H1 (cell line): ENCODE results near the gene SAMM50. TPM values are rescaled to one million over a fixed set of nuclear protein-coding genes. Genes with fewer than 3 reads are reported as not detected.

Source experiments
- CTCF ChIA-PET: fragments of 300-600 bp; sonication (Branson Sonifier 250); formaldehyde crosslinking; loops from one replicate; lab custom pipeline; 2021; ENCODE audit not compliant: partially characterized antibody; lab: Charles Lee
- POLR2A ChIA-PET: fragments of 300-600 bp; sonication (Branson Sonifier 250); formaldehyde crosslinking; loops from one replicate; lab custom pipeline; 2021; ENCODE audit warnings: inconsistent platforms; ENCODE audit not compliant: partially characterized antibody; lab: Charles Lee
- DNase-seq, 2 experiments: peaks; one replicate each; pipeline versions ENCODE4 v3.0.0 to v3.0.0-alpha.2; 2010 to 2022; ENCODE audit warnings: low spot score in 2 of 2, low read depth in 1 of 2, mixed read lengths in 1 of 2
- FAIRE-seq: peaks from 2 replicates; lab custom pipeline; 2011; peaks lifted over from hg19 to GRCh38; lab: Jason Lieb, UNC
- H2AFZ ChIP-seq: 2 replicates; pipeline ENCODE4 v1.8.1; 2012; ENCODE audit warnings: low read length, inconsistent platforms
- H2AK5ac ChIP-seq: 2 replicates; pipeline ENCODE4 v1.6.1; 2013; ENCODE audit warnings: low read depth, low read length
- H2BK120ac ChIP-seq: replicated peaks from 2 replicates; pipeline ENCODE3; 2013; ENCODE audit warnings: low read depth, low read length, inconsistent platforms
- H2BK12ac ChIP-seq: 2 replicates; pipeline ENCODE4 v1.6.1; 2013; ENCODE audit warnings: low read depth, low read length
- H2BK15ac ChIP-seq: 2 replicates; pipeline ENCODE4 v1.6.1; 2013; ENCODE audit warnings: low read length
- H2BK20ac ChIP-seq: 2 replicates; pipeline ENCODE4 v1.6.1; 2013; ENCODE audit warnings: low read length
- H2BK5ac ChIP-seq: 2 replicates; pipeline ENCODE4 v1.6.1; 2013; ENCODE audit warnings: low read depth, low read length
- H3K14ac ChIP-seq: 2 replicates; pipeline ENCODE4 v1.6.1; 2013; ENCODE audit warnings: inconsistent platforms; ENCODE audit not compliant: insufficient read length
- H3K18ac ChIP-seq: 2 replicates; pipeline ENCODE4 v1.6.1; 2013; ENCODE audit warnings: low read length; ENCODE audit errors: extremely low read depth
- H3K23ac ChIP-seq: 2 replicates; pipeline ENCODE4 v1.6.1; 2013; ENCODE audit warnings: inconsistent platforms; ENCODE audit not compliant: insufficient read length
- H3K23me2 ChIP-seq: 2 replicates; pipeline ENCODE4 v1.6.1; 2013; ENCODE audit warnings: low read depth, low read length
- H3K27ac ChIP-seq: 2 replicates; pipeline ENCODE4 v1.6.1; 2011; ENCODE audit warnings: low read depth, low read length, inconsistent platforms
- H3K27me3 ChIP-seq, 4 experiments: replicated peaks in 1 of 4; 1 replicate in 1 of 4; 2 replicates in 3 of 4; pipeline versions ENCODE4 v1.6.1 to v1.8.1; 2011 to 2013; ENCODE audit warnings: low read length in 3 of 4, mild to moderate bottlenecking in 3 of 4, inconsistent platforms in 2 of 4, mixed read lengths in 2 of 4, moderate library complexity in 1 of 4; ENCODE audit not compliant: control insufficient read depth in 3 of 4, insufficient read depth in 3 of 4; ENCODE audit errors: extremely low read depth in 1 of 4
- H3K36me3 ChIP-seq, 4 experiments: 2 replicates each; pipeline versions ENCODE4 v1.6.1 to v1.8.1; 2011 to 2013; ENCODE audit warnings: mild to moderate bottlenecking in 4 of 4, low read length in 3 of 4, moderate library complexity in 2 of 4, control low read depth in 1 of 4, inconsistent platforms in 1 of 4; ENCODE audit not compliant: insufficient read depth in 4 of 4, control insufficient read depth in 2 of 4
- H3K4ac ChIP-seq: replicated peaks from 2 replicates; pipeline ENCODE3; 2013; ENCODE audit warnings: low read length, low read depth, mixed read lengths, inconsistent platforms; ENCODE audit not compliant: insufficient read length
- H3K4me1 ChIP-seq, 4 experiments: replicated peaks in 1 of 4; 1 replicate in 1 of 4; 2 replicates in 3 of 4; pipeline versions ENCODE4 v1.6.1 to v1.8.1; 2011 to 2013; ENCODE audit warnings: low read length in 3 of 4, inconsistent platforms in 2 of 4, mixed read lengths in 1 of 4; ENCODE audit not compliant: insufficient read depth in 4 of 4, control insufficient read depth in 3 of 4
- H3K4me2 ChIP-seq, 2 experiments: 2 replicates each; pipeline versions ENCODE4 v1.6.1 to v1.8.1; 2011 to 2013; ENCODE audit warnings: low read depth in 2 of 2, low read length in 2 of 2, control low read depth in 1 of 2, inconsistent platforms in 1 of 2, mild to moderate bottlenecking in 1 of 2; ENCODE audit not compliant: insufficient read depth in 1 of 2
- H3K4me3 ChIP-seq, 4 experiments: fragments of 200-600, 300-600 bp in 1 of 4; sonication (generic), shearing (Covaris generic), sonication (Bioruptor Twin) in 1 of 4; 2 replicates each; pipeline versions ENCODE4 v1.5.1 to v1.8.1; 2011 to 2016; ENCODE audit warnings: low read length in 4 of 4, low read depth in 3 of 4, control low read depth in 2 of 4, inconsistent platforms in 2 of 4, mild to moderate bottlenecking in 2 of 4, mixed read lengths in 1 of 4, moderate library complexity in 1 of 4; ENCODE audit not compliant: insufficient read depth in 2 of 4; ENCODE audit errors: extremely low read depth in 1 of 4
- H3K56ac ChIP-seq: replicated peaks from 2 replicates; pipeline ENCODE3; 2013; ENCODE audit warnings: low read depth, mild to moderate bottlenecking, mixed read lengths, low read length, inconsistent platforms; ENCODE audit not compliant: insufficient read length
- H3K79me1 ChIP-seq: 2 replicates; pipeline ENCODE4 v1.6.1; 2013; ENCODE audit warnings: low read depth, low read length, control low read depth
- H3K79me2 ChIP-seq, 2 experiments: 2 replicates each; pipeline versions ENCODE4 v1.6.1 to v1.8.1; 2012 to 2013; ENCODE audit warnings: low read length in 2 of 2, mild to moderate bottlenecking in 2 of 2, inconsistent platforms in 1 of 2; ENCODE audit not compliant: insufficient read depth in 2 of 2, control insufficient read depth in 1 of 2
- H3K9ac ChIP-seq, 4 experiments: replicated peaks in 1 of 4; 1 replicate in 1 of 4; 2 replicates in 3 of 4; pipeline versions ENCODE4 v1.6.1 to v1.8.1; 2011 to 2013; ENCODE audit warnings: low read depth in 3 of 4, low read length in 3 of 4, control low read depth in 2 of 4, mild to moderate bottlenecking in 2 of 4, moderate library complexity in 2 of 4, inconsistent platforms in 1 of 4; ENCODE audit errors: extremely low read depth in 1 of 4
- H3K9me3 ChIP-seq, 2 experiments: 2 replicates each; pipeline versions ENCODE4 v1.6.1 to v1.8.1; 2012 to 2013; ENCODE audit warnings: mild to moderate bottlenecking in 2 of 2, moderate library complexity in 2 of 2, control low read depth in 1 of 2, inconsistent platforms in 1 of 2, low read depth in 1 of 2, low read length in 1 of 2, mixed read lengths in 1 of 2; ENCODE audit not compliant: insufficient read depth in 2 of 2
- H4K20me1 ChIP-seq, 2 experiments: replicated peaks in 1 of 2; 2 replicates each; pipeline versions ENCODE3 to v1.8.1; 2011 to 2013; ENCODE audit warnings: inconsistent platforms in 2 of 2, low read length in 2 of 2, mild to moderate bottlenecking in 1 of 2; ENCODE audit not compliant: insufficient read depth in 2 of 2, control insufficient read depth in 1 of 2
- H4K5ac ChIP-seq: 2 replicates; pipeline ENCODE4 v1.6.1; 2013; ENCODE audit warnings: low read length, low read depth, mixed read lengths, inconsistent platforms; ENCODE audit not compliant: insufficient read length
- H4K8ac ChIP-seq: 2 replicates; pipeline ENCODE4 v1.8.0; 2013; ENCODE audit warnings: mild to moderate bottlenecking, moderate library complexity, low read length, inconsistent platforms; ENCODE audit not compliant: insufficient read depth; ENCODE audit errors: extremely low read depth
- H4K91ac ChIP-seq: replicated peaks from 2 replicates; pipeline ENCODE3; 2013; ENCODE audit warnings: low read length, mixed read lengths, inconsistent platforms; ENCODE audit not compliant: insufficient read length
- EZH2 ChIP-seq: fragments of 200-600 bp; sonication (generic); IDR thresholded peaks from 2 replicates; pipeline ENCODE4 v1.7.1; 2012; ENCODE audit warnings: low read depth, mild to moderate bottlenecking, moderate library complexity, low read length, inconsistent platforms; ENCODE audit not compliant: severe bottlenecking
- GABPA ChIP-seq: IDR thresholded peaks from 2 replicates; pipeline ENCODE4 v1.6.1; 2011; ENCODE audit warnings: mild to moderate bottlenecking, low read length, moderate library complexity, borderline replicate concordance; ENCODE audit not compliant: insufficient read depth
- RAD21 ChIP-seq, 2 experiments: IDR thresholded peaks in 1 of 2; conservative IDR thresholded peaks in 1 of 2; 2 replicates each; pipeline ENCODE4 v1.6.1; 2011; ENCODE audit warnings: low read depth in 2 of 2, low read length in 2 of 2, improper control_type of control experiment in 1 of 2, inconsistent platforms in 1 of 2, mild to moderate bottlenecking in 1 of 2, moderate library complexity in 1 of 2
- WGBS, 2 experiments: shearing (Covaris generic) in 1 of 2; methylation state at CpG; one replicate each; pipeline versions ENCODE4 v1.1.6 to v1.1.7; 2013 to 2015; ENCODE audit warnings: low lambda C conversion rate in 2 of 2, mixed read lengths in 2 of 2, inconsistent platforms in 1 of 2, low coverage in 1 of 2, missing lambda C conversion rate in 1 of 2; ENCODE audit not compliant: insufficient replicate concordance in 2 of 2, insufficient coverage in 1 of 2, insufficient read length in 1 of 2; ENCODE audit errors: extremely low coverage in 1 of 2, missing lambda C conversion rate in 1 of 2; 5-methylcytosine and 5-hydroxymethylcytosine counted together
- polyA plus RNA-seq, 7 experiments: library from polyadenylated mRNA; depleted of rRNA in 3 of 7; stranded (reverse) in 5 of 7; unstranded in 2 of 7; fragments of >200 nt in 5 of 7; fragments of 200-250 nt in 2 of 7; gene quantifications; 1 replicate in 5 of 7; 2 replicates in 1 of 7; 4 replicates in 1 of 7; pipeline versions ENCODE4 v1.2.1 to v1.2.3, GENCODE V29; 2011 to 2013; ENCODE audit warnings: missing spikeins in 2 of 7, mixed read lengths in 2 of 7
- total RNA-seq: library from RNA; stranded (reverse); fragmentation: NEBNext Ultra II Directional; extraction: Animal tissue kit (Norgen Biotek cat#: 25700); gene quantifications from 2 replicates; pipeline ENCODE4 v1.2.1, GENCODE V29; 2021
- TF ChIP-seq, protein P1 (sequence below), 3 experiments: IDR thresholded peaks; 1 replicate in 2 of 3; 2 replicates in 1 of 3; pipeline versions ENCODE4 v1.5.1 to v1.6.1; 2011; ENCODE audit warnings: low read length in 3 of 3, mild to moderate bottlenecking in 3 of 3, inconsistent platforms in 2 of 3, low read depth in 1 of 3, moderate library complexity in 1 of 3; ENCODE audit not compliant: insufficient read depth in 1 of 3; ENCODE audit errors: control extremely low read depth in 1 of 3

The SAMM50 gene
- total and polyA plus RNA-seq, 2 of the 8 experiments (the other 6 are each of a cell fraction or from before 2014, with no cell fraction given): 45.4 to 70.3 TPM

DNA sequence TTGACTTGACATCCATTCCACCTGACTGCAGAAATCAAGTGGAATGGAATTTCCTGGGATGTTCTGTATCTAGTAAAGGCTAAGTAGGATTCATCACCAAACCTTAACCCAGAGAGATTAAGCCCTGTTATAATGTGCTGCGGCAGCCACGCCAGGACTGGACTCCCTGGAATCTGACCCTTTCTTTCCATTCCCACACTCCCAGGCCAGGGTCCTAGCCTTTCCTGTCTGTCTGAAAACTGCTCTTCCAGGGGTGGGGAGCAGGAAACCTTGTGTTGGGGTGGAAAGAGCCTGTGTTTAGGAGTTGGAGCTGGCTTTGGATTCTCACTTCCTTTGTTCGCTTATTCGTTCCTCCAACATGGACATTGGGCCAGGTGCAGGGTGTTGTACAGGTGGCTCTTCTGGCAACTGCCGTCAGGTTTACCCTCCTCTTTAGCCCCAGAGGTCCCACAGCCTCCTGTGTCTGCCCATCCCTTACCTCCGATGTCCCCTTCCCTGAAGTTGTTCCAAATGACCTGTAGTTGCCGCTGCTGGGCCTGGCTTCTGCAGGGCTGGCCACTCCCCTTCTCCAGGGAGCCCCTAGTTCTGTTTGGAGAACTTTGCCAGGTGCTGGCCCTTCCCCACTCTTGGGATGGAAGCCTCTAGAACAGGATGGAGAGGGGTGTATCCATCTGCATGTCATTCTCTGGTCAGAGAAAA, 48.3 kb downstream of the SAMM50 start:
- Histone ChIP-seq H2BK20ac (no peak overlapping the region), H3K56ac (no peak overlapping the region), H4K91ac (no peak overlapping the region), H2AK5ac (no peak overlapping the region), H3K79me2 (no peaks in the 10 kb centered on the region), H2AFZ (no peak overlapping the region), H2BK12ac (no peak overlapping the region), H3K9ac (no peak overlapping the region), H3K4me1 (no peaks in the 10 kb centered on the region), H3K79me1 (no peaks in the 10 kb centered on the region), H4K8ac (no peak overlapping the region), H2BK120ac (no peak overlapping the region), H3K4me2 (no peak overlapping the region), H3K36me3 (peaks cover 0 to 2% (median 0%) of the 10 kb centered on the region in 4 experiments; a peak in 2 of 8 replicates), H3K23me2 (no peaks in the 10 kb centered on the region), H3K4ac (no peak overlapping the region), H4K20me1 (peaks cover 0 to 3% of the 10 kb centered on the region in 2 experiments), H3K27ac (no peak overlapping the region), H2BK5ac (no peak overlapping the region), H3K18ac (no peak overlapping the region), H3K23ac (no peak overlapping the region), H4K5ac (no peak overlapping the region), H2BK15ac (no peak overlapping the region), H3K9me3 (0 out of 4 replicates have a peak, but pooled peaks cover 0 to 6% of the 10 kb centered on the region in 2 experiments), H3K27me3 (no peaks in the 10 kb centered on the region; a peak in 1 of 7 replicates), H3K14ac (no peak overlapping the region), H3K4me3 (no peak overlapping the region)
- FAIRE-seq (peak; percentile 50), DNase-seq (peak in 1 of 2 experiments; percentile 62)
- POLR2A ChIA-PET: no interaction called here
- CTCF ChIA-PET: interaction anchor here (0.5 to 6.6 kb wide), 15 partner anchors 10 to 1285 kb away, joined by 3 to 43 read pairs (median 3); no protein-coding TSS in a partner anchor
- 76% methylated on average over 7 of the region's 7 CpGs; no CpG with 5 or more reads in 1 of the 2 experiments for WGBS, 2 experiments
- TF ChIP-seq, protein P1, sequence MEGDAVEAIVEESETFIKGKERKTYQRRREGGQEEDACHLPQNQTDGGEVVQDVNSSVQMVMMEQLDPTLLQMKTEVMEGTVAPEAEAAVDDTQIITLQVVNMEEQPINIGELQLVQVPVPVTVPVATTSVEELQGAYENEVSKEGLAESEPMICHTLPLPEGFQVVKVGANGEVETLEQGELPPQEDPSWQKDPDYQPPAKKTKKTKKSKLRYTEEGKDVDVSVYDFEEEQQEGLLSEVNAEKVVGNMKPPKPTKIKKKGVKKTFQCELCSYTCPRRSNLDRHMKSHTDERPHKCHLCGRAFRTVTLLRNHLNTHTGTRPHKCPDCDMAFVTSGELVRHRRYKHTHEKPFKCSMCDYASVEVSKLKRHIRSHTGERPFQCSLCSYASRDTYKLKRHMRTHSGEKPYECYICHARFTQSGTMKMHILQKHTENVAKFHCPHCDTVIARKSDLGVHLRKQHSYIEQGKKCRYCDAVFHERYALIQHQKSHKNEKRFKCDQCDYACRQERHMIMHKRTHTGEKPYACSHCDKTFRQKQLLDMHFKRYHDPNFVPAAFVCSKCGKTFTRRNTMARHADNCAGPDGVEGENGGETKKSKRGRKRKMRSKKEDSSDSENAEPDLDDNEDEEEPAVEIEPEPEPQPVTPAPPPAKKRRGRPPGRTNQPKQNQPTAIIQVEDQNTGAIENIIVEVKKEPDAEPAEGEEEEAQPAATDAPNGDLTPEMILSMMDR (IDR thresholded peaks at IDR 0.05; ENCODE audit: control extremely low read depth in 1 of 3, insufficient read depth in 1 of 3, low read depth in 1 of 3, low read length in 3 of 3): peak; percentile 53 to 69 (median 59)
- TF ChIP-seq GABPA (0 out of 2 replicates have a peak, but pooled peaks have one; percentile 29), EZH2 (no peak), RAD21 (IDR thresholded peaks at IDR 0.05 in 1 of 2, conservative IDR thresholded peaks at IDR 0.05 in 1 of 2; ENCODE audit: low read depth in 2 of 2, low read length in 2 of 2) (peak; percentile 56 to 61)
